NCI-H446 treated with DMSO at 0.1 percent for 48 hours (cell line): ENCODE data around the gene BST1.
A peak's percentile ranks its signal among the peaks of the same experiment; 100 is the strongest.

Experiments used
- DNase-seq: peaks from one replicate; lab custom pipeline; 2025; lab: John Stamatoyannopoulos, UW

The BST1 gene

GRCh38 chr4:15702941-15703403 is at the start of gene BST1:
TSS of gene BST1 (plus strand) at chr4:15703065. CDS start at chr4:15703145, 80 bp downstream.
- no peak for DNase-seq

- DNase-seq = no peak
These were observed 49.4 kb upstream of the BST1 start for GRCh38 chr4:15653420-15653819.

- no peak for DNase-seq
These were observed 48.8 kb upstream of the BST1 start for GRCh38 chr4:15653864-15654592.

GRCh38 chr4:15654593-15655222 is 48.2 kb upstream of the BST1 start:
- no peak for DNase-seq

GRCh38 chr4:15655223-15656037 is 47.4 kb upstream of the BST1 start, which contains the start of gene FBXL5:
TSS of gene FBXL5 (minus strand) at chr4:15655357. CDS start at chr4:15655287, 70 bp downstream.
- peak; percentile 38 for DNase-seq

GRCh38 chr4:15656038-15656470 is 46.8 kb upstream of the BST1 start:
- no peak for DNase-seq

GRCh38 chr4:15657366-15657765 is 45.5 kb upstream of the BST1 start:
- no peak for DNase-seq

GRCh38 chr4:15658136-15658770 is 44.6 kb upstream of the BST1 start:
- DNase-seq = no peak

GRCh38 chr4:15658781-15659180 is 44.1 kb upstream of the BST1 start:
- no peak for DNase-seq

- DNase-seq = no peak
These were observed 42.9 kb upstream of the BST1 start for GRCh38 chr4:15659768-15660570.

GRCh38 chr4:15665753-15666365 is 37.0 kb upstream of the BST1 start:
- DNase-seq = no peak

- DNase-seq = no peak
These were observed 35.9 kb upstream of the BST1 start for GRCh38 chr4:15667006-15667405.

GRCh38 chr4:15668566-15669435 is 34.1 kb upstream of the BST1 start:
- no peak for DNase-seq

GRCh38 chr4:15670576-15670975 is 32.3 kb upstream of the BST1 start:
- no peak for DNase-seq

GRCh38 chr4:15672101-15672500 is 30.8 kb upstream of the BST1 start:
- DNase-seq = no peak

- DNase-seq = no peak
These were observed 29.5 kb upstream of the BST1 start for GRCh38 chr4:15673337-15673736.

GRCh38 chr4:15674046-15674445 is 28.8 kb upstream of the BST1 start:
- DNase-seq = no peak

- no peak for DNase-seq
These were observed 27.9 kb upstream of the BST1 start for GRCh38 chr4:15674926-15675325.

- DNase-seq = no peak
These were observed 27.5 kb upstream of the BST1 start for GRCh38 chr4:15675356-15675755.

- DNase-seq = no peak
These were observed 26.8 kb upstream of the BST1 start for GRCh38 chr4:15676039-15676438.
